H9 (cell line): ENCODE data around the gene RFT1. TPM values are rescaled to one million over a fixed set of nuclear protein-coding genes. Genes with fewer than 3 reads are reported as not detected.
A peak's percentile ranks its signal among the peaks of the same experiment; 100 is the strongest.
"Not testable (repeated sequence)": the region's sequence is repeated elsewhere in the genome, so short reads cannot be mapped to it uniquely, and the experiment has no call there.

Source experiments
- DNase-seq: peaks from one replicate; pipeline ENCODE4 v3.0.0-alpha.2; 2017
- H2AFZ ChIP-seq: one replicate; pipeline ENCODE4 v1.6.1; 2013; ENCODE audit warnings: mild to moderate bottlenecking, low read length, control low read depth, moderate library complexity
- H2AK5ac ChIP-seq: 2 replicates; pipeline ENCODE4 v1.6.1; 2013; ENCODE audit warnings: low read length, control low read depth, mixed read lengths; ENCODE audit not compliant: insufficient read length
- H2BK120ac ChIP-seq: one replicate; pipeline ENCODE4 v1.6.1; 2013; ENCODE audit warnings: low read depth, mild to moderate bottlenecking, low read length, control low read depth, inconsistent platforms; ENCODE audit not compliant: poor library complexity, severe bottlenecking
- H2BK12ac ChIP-seq: 2 replicates; pipeline ENCODE4 v1.6.1; 2013; ENCODE audit warnings: low read length, control low read depth, mixed read lengths, low read depth; ENCODE audit not compliant: insufficient read length
- H2BK15ac ChIP-seq: 2 replicates; pipeline ENCODE4 v1.6.1; 2013; ENCODE audit warnings: low read depth, low read length, control low read depth
- H2BK20ac ChIP-seq: one replicate; pipeline ENCODE4 v1.6.1; 2013; ENCODE audit warnings: low read depth, mild to moderate bottlenecking, low read length, control low read depth, inconsistent platforms; ENCODE audit not compliant: poor library complexity, severe bottlenecking
- H2BK5ac ChIP-seq: 2 replicates; pipeline ENCODE4 v1.6.1; 2013; ENCODE audit warnings: low read length, control low read depth, mixed read lengths; ENCODE audit not compliant: insufficient read length
- H3K14ac ChIP-seq: 2 replicates; pipeline ENCODE4 v1.6.1; 2013; ENCODE audit warnings: low read length, control low read depth; ENCODE audit not compliant: insufficient read depth
- H3K18ac ChIP-seq: 2 replicates; pipeline ENCODE4 v1.6.1; 2013; ENCODE audit warnings: low read depth, mild to moderate bottlenecking, mixed read lengths, low read length, control low read depth; ENCODE audit not compliant: insufficient read length
- H3K23ac ChIP-seq: 2 replicates; pipeline ENCODE4 v1.6.1; 2013; ENCODE audit warnings: low read length, control low read depth, mixed read lengths, low read depth; ENCODE audit not compliant: insufficient read length
- H3K23me2 ChIP-seq: 2 replicates; pipeline ENCODE4 v1.6.1; 2013; ENCODE audit warnings: low read depth, mild to moderate bottlenecking, mixed read lengths, low read length, control low read depth; ENCODE audit not compliant: insufficient read length, poor library complexity, severe bottlenecking
- H3K27ac ChIP-seq: 2 replicates; pipeline ENCODE4 v1.5.1; 2013; ENCODE audit warnings: low read length, control low read depth, mixed read lengths, low read depth; ENCODE audit not compliant: insufficient read length
- H3K27me3 ChIP-seq: 2 replicates; pipeline ENCODE4 v1.6.1; 2013; ENCODE audit warnings: low read length, control low read depth, inconsistent platforms; ENCODE audit not compliant: insufficient read depth
- H3K4ac ChIP-seq: 2 replicates; pipeline ENCODE4 v1.6.1; 2013; ENCODE audit warnings: low read depth, mild to moderate bottlenecking, control low read depth, inconsistent platforms, low read length, moderate library complexity
- H3K4me1 ChIP-seq: 2 replicates; pipeline ENCODE4 v1.6.1; 2013; ENCODE audit warnings: low read length, control low read depth, inconsistent platforms; ENCODE audit not compliant: insufficient read depth
- H3K4me2 ChIP-seq: 2 replicates; pipeline ENCODE4 v1.6.1; 2013; ENCODE audit warnings: low read length, control low read depth, mixed read lengths; ENCODE audit not compliant: insufficient read length, insufficient read depth
- H3K56ac ChIP-seq: 2 replicates; pipeline ENCODE4 v1.6.1; 2013; ENCODE audit warnings: low read depth, mild to moderate bottlenecking, mixed read lengths, low read length, control low read depth; ENCODE audit not compliant: insufficient read length
- H3K79me1 ChIP-seq: 2 replicates; pipeline ENCODE4 v1.6.1; 2013; ENCODE audit warnings: low read depth, mild to moderate bottlenecking, moderate library complexity, low read length, control low read depth, inconsistent platforms; ENCODE audit not compliant: insufficient read depth, poor library complexity, severe bottlenecking
- H3K79me2 ChIP-seq: 2 replicates; pipeline ENCODE4 v1.6.1; 2013; ENCODE audit warnings: low read length, control low read depth, inconsistent platforms; ENCODE audit not compliant: insufficient read depth
- H3K9ac ChIP-seq: 2 replicates; pipeline ENCODE4 v1.6.1; 2013; ENCODE audit warnings: low read length, control low read depth, mixed read lengths; ENCODE audit not compliant: insufficient read length; ENCODE audit errors: extremely low read depth
- H3K9me3 ChIP-seq: one replicate; pipeline ENCODE4 v1.6.1; 2013; ENCODE audit warnings: low read depth, low read length, inconsistent platforms; ENCODE audit not compliant: control insufficient read depth
- H3T11ph ChIP-seq: one replicate; pipeline ENCODE4 v1.6.1; 2013; ENCODE audit warnings: mild to moderate bottlenecking, low read length, control low read depth, inconsistent platforms
- H4K20me1 ChIP-seq: one replicate; pipeline ENCODE4 v1.6.1; 2013; ENCODE audit not compliant: control insufficient read depth, insufficient read length, insufficient read depth
- H4K5ac ChIP-seq: 2 replicates; pipeline ENCODE4 v1.6.1; 2013; ENCODE audit warnings: low read depth, mild to moderate bottlenecking, mixed read lengths, low read length, control low read depth; ENCODE audit not compliant: insufficient read length
- H4K8ac ChIP-seq: replicated peaks from 2 replicates; pipeline ENCODE4 v1.6.1; 2013; ENCODE audit warnings: low read length, control low read depth, mixed read lengths, low read depth; ENCODE audit not compliant: insufficient read length
- H4K91ac ChIP-seq: 2 replicates; pipeline ENCODE4 v1.6.1; 2013; ENCODE audit warnings: low read depth, mild to moderate bottlenecking, moderate library complexity, mixed read lengths, low read length, control low read depth; ENCODE audit not compliant: insufficient read length
- H3K27ac Mint-ChIP-seq, 3 experiments: 2 replicates in 2 of 3; 3 replicates in 1 of 3; pipeline ENCODE4 v1.8.0; 2020 to 2021; ENCODE audit warnings: mixed read lengths in 3 of 3, mild to moderate bottlenecking in 1 of 3, moderate library complexity in 1 of 3
- H3K27me3 Mint-ChIP-seq: 2 replicates; pipeline ENCODE4 v1.8.0; 2021; ENCODE audit warnings: low read depth, mild to moderate bottlenecking, moderate library complexity, mixed read lengths
- H3K36me3 Mint-ChIP-seq, 3 experiments: 2 replicates in 2 of 3; 3 replicates in 1 of 3; pipeline ENCODE4 v1.8.0; 2020 to 2021; ENCODE audit warnings: low read depth in 3 of 3, mixed read lengths in 3 of 3; ENCODE audit not compliant: insufficient read depth in 1 of 3
- H3K4me1 Mint-ChIP-seq, 2 experiments: 2 replicates each; pipeline ENCODE4 v1.8.0; 2020; ENCODE audit warnings: mixed read lengths in 2 of 2
- H3K4me3 Mint-ChIP-seq, 2 experiments: 2 replicates in 1 of 2; 3 replicates in 1 of 2; pipeline ENCODE4 v1.8.0; 2020 to 2021; ENCODE audit warnings: mild to moderate bottlenecking in 2 of 2, mixed read lengths in 2 of 2, moderate library complexity in 1 of 2
- H3K9me3 Mint-ChIP-seq, 2 experiments: 2 replicates in 1 of 2; 3 replicates in 1 of 2; pipeline ENCODE4 v1.8.0; 2020; ENCODE audit warnings: mild to moderate bottlenecking in 2 of 2, mixed read lengths in 2 of 2, moderate library complexity in 1 of 2
- WGBS: extraction: QIAGEN DNeasy Blood & Tissue Kit; methylation state at CpG from one replicate; pipeline ENCODE4 v1.1.7; 2013; ENCODE audit warnings: missing lambda C conversion rate, low lambda C conversion rate, mixed read lengths; ENCODE audit not compliant: insufficient read length; ENCODE audit errors: extremely low coverage; 5-methylcytosine and 5-hydroxymethylcytosine counted together
- total RNA-seq: library from RNA; stranded (reverse); gene quantifications from 2 replicates; pipeline ENCODE4 v1.2.1, GENCODE V29; 2021
- TF ChIP-seq, protein P1 (sequence below): fragments of 200-600 bp; sonication (generic); conservative IDR thresholded peaks from 3 replicates; pipeline ENCODE4 v1.8.0; 2021; ENCODE audit warnings: antibody characterized with exemption, mild to moderate bottlenecking

Gene RFT1
- total RNA-seq, 1 experiment from 2014 or later = 24.1 TPM

GRCh38 chr3:53056442-53056841, 73.8 kb downstream of the RFT1 start:
- no peak overlapping the region for H3K56ac ChIP-seq
- no peaks in the 10 kb centered on the region for H3K79me1 ChIP-seq
- no peak for DNase-seq
- no peaks in the 10 kb centered on the region for H3K23me2 ChIP-seq
- no peak overlapping the region for H2BK5ac ChIP-seq
- no peak overlapping the region for H3K4me3 Mint-ChIP-seq
- TF ChIP-seq, protein P1, sequence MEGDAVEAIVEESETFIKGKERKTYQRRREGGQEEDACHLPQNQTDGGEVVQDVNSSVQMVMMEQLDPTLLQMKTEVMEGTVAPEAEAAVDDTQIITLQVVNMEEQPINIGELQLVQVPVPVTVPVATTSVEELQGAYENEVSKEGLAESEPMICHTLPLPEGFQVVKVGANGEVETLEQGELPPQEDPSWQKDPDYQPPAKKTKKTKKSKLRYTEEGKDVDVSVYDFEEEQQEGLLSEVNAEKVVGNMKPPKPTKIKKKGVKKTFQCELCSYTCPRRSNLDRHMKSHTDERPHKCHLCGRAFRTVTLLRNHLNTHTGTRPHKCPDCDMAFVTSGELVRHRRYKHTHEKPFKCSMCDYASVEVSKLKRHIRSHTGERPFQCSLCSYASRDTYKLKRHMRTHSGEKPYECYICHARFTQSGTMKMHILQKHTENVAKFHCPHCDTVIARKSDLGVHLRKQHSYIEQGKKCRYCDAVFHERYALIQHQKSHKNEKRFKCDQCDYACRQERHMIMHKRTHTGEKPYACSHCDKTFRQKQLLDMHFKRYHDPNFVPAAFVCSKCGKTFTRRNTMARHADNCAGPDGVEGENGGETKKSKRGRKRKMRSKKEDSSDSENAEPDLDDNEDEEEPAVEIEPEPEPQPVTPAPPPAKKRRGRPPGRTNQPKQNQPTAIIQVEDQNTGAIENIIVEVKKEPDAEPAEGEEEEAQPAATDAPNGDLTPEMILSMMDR = peak; percentile 46; the same call in 2 of the 3 replicates
- H2BK12ac ChIP-seq = no peak overlapping the region
- no peak overlapping the region for H2AK5ac ChIP-seq
- H3K36me3 Mint-ChIP-seq = no peaks in the 10 kb centered on the region
- H2BK20ac ChIP-seq = no peak overlapping the region
- no peaks in the 10 kb centered on the region for H3K79me2 ChIP-seq
- no peak overlapping the region for H2BK15ac ChIP-seq
- H4K5ac ChIP-seq = no peak overlapping the region
- H3K9me3 ChIP-seq = no peaks in the 10 kb centered on the region
- H2AFZ ChIP-seq = no peak overlapping the region
- H3K4me1 ChIP-seq = no peaks in the 10 kb centered on the region
- H3K27ac ChIP-seq = no peak overlapping the region
- H3K4ac ChIP-seq = no peak overlapping the region
- H3K4me1 Mint-ChIP-seq = 0 out of 4 replicates have a peak, but pooled peaks cover 0 to 2% of the 10 kb centered on the region in 2 experiments
- no peak overlapping the region for H4K8ac ChIP-seq
- no peak overlapping the region for H2BK120ac ChIP-seq
- H4K91ac ChIP-seq = no peak overlapping the region
- no peaks in the 10 kb centered on the region for H3K27me3 ChIP-seq
- H3K9ac ChIP-seq = no peak overlapping the region
- H3K27ac Mint-ChIP-seq = no peak overlapping the region; a peak in 1 of 7 replicates
- no peaks in the 10 kb centered on the region for H4K20me1 ChIP-seq
- no peak overlapping the region for H3T11ph ChIP-seq
- H3K23ac ChIP-seq = no peak overlapping the region
- no peak overlapping the region for H3K18ac ChIP-seq
- no CpG with 5 or more reads among the region's 2 CpGs for WGBS
- no peak overlapping the region for H3K14ac ChIP-seq
- H3K27me3 Mint-ChIP-seq = peaks cover 4% of the 10 kb centered on the region
- no peaks in the 10 kb centered on the region for H3K9me3 Mint-ChIP-seq
- no peak overlapping the region for H3K4me2 ChIP-seq

- H3K4me1 Mint-ChIP-seq, H2BK5ac ChIP-seq, DNase-seq, H2AK5ac ChIP-seq, H3K4me2 ChIP-seq, H3K23me2 ChIP-seq, H3T11ph ChIP-seq, H3K36me3 Mint-ChIP-seq, H3K14ac ChIP-seq, H2BK15ac ChIP-seq, H3K18ac ChIP-seq, H3K4me1 ChIP-seq, H3K27ac ChIP-seq, H2BK20ac ChIP-seq, H4K8ac ChIP-seq, H2BK12ac ChIP-seq, H2AFZ ChIP-seq, H3K56ac ChIP-seq, H4K91ac ChIP-seq, H2BK120ac ChIP-seq, H3K9me3 Mint-ChIP-seq, H4K20me1 ChIP-seq, H3K4me3 Mint-ChIP-seq, H3K79me2 ChIP-seq, H3K23ac ChIP-seq, H4K5ac ChIP-seq, H3K27me3 ChIP-seq, H3K9ac ChIP-seq, H3K9me3 ChIP-seq, H3K79me1 ChIP-seq, H3K4ac ChIP-seq, H3K27ac Mint-ChIP-seq: not testable (repeated sequence)
- peaks cover 17% of the 10 kb centered on the region for H3K27me3 Mint-ChIP-seq
- no CpG with 5 or more reads among the region's 7 CpGs for WGBS
Observed at GRCh38 chr3:53054233-53054632, 76.0 kb downstream of the RFT1 start.
